Smooth muscle cell (in vitro differentiated cells): ENCODE data around the gene ARHGAP8. TPM values are rescaled to one million over a fixed set of nuclear protein-coding genes. Genes with fewer than 3 reads are reported as not detected.

Experiments used
- DNase-seq: peaks from one replicate; lab custom pipeline; 2025; ENCODE audit not compliant: unreplicated experiment; lab: John Stamatoyannopoulos, UW
- H2AFZ ChIP-seq: fragments of 200-600 bp; sonication (generic); 2 replicates; pipeline ENCODE4 v1.6.0; 2016; ENCODE audit warnings: antibody characterized with exemption, low read depth, mild to moderate bottlenecking
- H3F3A ChIP-seq: fragments of 200-600 bp; sonication (generic); 2 replicates; pipeline ENCODE4 v1.6.0; 2017; ENCODE audit warnings: antibody characterized with exemption, low read depth
- H3K27ac ChIP-seq: fragments of 200-600 bp; sonication (generic); 2 replicates; pipeline ENCODE4 v1.5.1; 2016; ENCODE audit warnings: low read depth, mild to moderate bottlenecking
- H3K27me3 ChIP-seq: fragments of 200-600 bp; sonication (generic); 2 replicates; pipeline ENCODE4 v1.6.1; 2016; ENCODE audit warnings: low read depth, mild to moderate bottlenecking
- H3K36me3 ChIP-seq: fragments of 200-600 bp; sonication (generic); 2 replicates; pipeline ENCODE4 v1.5.1; 2016; ENCODE audit warnings: low read depth
- H3K4me1 ChIP-seq: fragments of 200-600 bp; sonication (generic); 2 replicates; pipeline ENCODE4 v1.5.1; 2016; ENCODE audit warnings: low read depth
- H3K4me2 ChIP-seq: fragments of 200-600 bp; sonication (generic); 2 replicates; pipeline ENCODE4 v1.6.0; 2016; ENCODE audit warnings: mild to moderate bottlenecking
- H3K4me3 ChIP-seq: fragments of 200-600 bp; sonication (generic); 2 replicates; pipeline ENCODE4 v1.5.1; 2016; ENCODE audit warnings: mild to moderate bottlenecking
- H3K79me2 ChIP-seq: fragments of 200-600 bp; sonication (generic); 2 replicates; pipeline ENCODE4 v1.6.0; 2016; ENCODE audit warnings: low read depth, mild to moderate bottlenecking
- H3K9ac ChIP-seq: fragments of 200-600 bp; sonication (generic); 2 replicates; pipeline ENCODE4 v1.6.0; 2016; ENCODE audit warnings: low read depth
- H3K9me3 ChIP-seq: fragments of 200-600 bp; sonication (generic); replicated peaks from 2 replicates; pipeline ENCODE4 v1.5.1; 2016; ENCODE audit warnings: low read depth
- H4K20me1 ChIP-seq: fragments of 200-600 bp; sonication (generic); 2 replicates; pipeline ENCODE4 v1.6.0; 2016; ENCODE audit warnings: low read depth
- WGBS: methylation state at CpG from one replicate; pipeline ENCODE4 v1.1.7; 2016; ENCODE audit warnings: low lambda C conversion rate; 5-methylcytosine and 5-hydroxymethylcytosine counted together
- polyA plus RNA-seq: library from polyadenylated mRNA; unstranded; fragments of >200 nt; fragmentation: Nextera tagmentation; extraction: Ambion mirVana; gene quantifications from 2 replicates; pipeline ENCODE4 v1.2.1, GENCODE V29; 2016
- total RNA-seq: library from RNA; depleted of rRNA; stranded (reverse); fragments of >200 nt; gene quantifications from 2 replicates; pipeline ENCODE4 v1.2.3, GENCODE V29; 2014
- TF ChIP-seq, protein P1 (sequence below): fragments of 200-600 bp; sonication (generic); IDR thresholded peaks from 2 replicates; pipeline ENCODE4 v1.5.1; 2017; ENCODE audit warnings: borderline replicate concordance, mild to moderate bottlenecking, antibody characterized with exemption; ENCODE audit not compliant: insufficient read depth, poor library complexity, severe bottlenecking

Gene ARHGAP8
- total and polyA plus RNA-seq, 2 experiments from 2014 or later: 5.8 to 11.4 TPM

DNA sequence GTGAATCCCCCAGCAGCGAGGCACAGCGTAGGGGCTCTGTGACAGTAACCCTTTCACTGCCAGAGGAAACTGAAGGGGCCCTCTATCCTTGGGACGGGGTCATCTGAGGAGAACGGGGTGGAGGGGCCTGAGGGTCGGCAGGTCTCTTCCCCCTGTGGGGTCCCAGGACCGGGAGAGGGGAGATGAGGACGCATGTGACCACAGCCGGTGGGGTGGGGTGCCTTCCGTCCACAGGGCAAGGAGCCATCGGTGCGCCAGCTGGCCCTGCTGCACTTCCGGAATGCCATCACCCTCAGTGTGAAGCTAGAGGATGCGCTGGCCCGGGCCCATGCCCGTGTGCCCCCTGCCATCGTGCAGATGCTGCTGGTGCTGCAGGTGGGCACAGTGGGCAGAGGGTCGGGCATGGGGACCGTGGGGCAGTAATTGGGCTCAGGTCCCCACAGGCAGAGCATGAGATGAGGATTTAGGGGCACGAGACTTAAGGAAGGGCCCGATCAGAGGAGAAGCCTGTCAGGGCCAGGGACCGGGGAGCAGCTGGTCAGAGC is 20.3 kb upstream of the ARHGAP8 start:
- Histone ChIP-seq H3F3A (no peaks in the 10 kb centered on the region), H3K4me2 (no peak overlapping the region), H4K20me1 (peaks cover 38% of the 10 kb centered on the region), H3K27me3 (no peaks in the 10 kb centered on the region), H2AFZ (no peak overlapping the region), H3K4me3 (no peak overlapping the region), H3K9me3 (no peaks in the 10 kb centered on the region), H3K79me2 (no peaks in the 10 kb centered on the region), H3K36me3 (no peaks in the 10 kb centered on the region), H3K4me1 (no peaks in the 10 kb centered on the region), H3K9ac (no peak overlapping the region), H3K27ac (no peak overlapping the region)
- DNase-seq: no peak
- 97% methylated on average over 20 of the region's 21 CpGs for WGBS
- TF ChIP-seq, protein P1, sequence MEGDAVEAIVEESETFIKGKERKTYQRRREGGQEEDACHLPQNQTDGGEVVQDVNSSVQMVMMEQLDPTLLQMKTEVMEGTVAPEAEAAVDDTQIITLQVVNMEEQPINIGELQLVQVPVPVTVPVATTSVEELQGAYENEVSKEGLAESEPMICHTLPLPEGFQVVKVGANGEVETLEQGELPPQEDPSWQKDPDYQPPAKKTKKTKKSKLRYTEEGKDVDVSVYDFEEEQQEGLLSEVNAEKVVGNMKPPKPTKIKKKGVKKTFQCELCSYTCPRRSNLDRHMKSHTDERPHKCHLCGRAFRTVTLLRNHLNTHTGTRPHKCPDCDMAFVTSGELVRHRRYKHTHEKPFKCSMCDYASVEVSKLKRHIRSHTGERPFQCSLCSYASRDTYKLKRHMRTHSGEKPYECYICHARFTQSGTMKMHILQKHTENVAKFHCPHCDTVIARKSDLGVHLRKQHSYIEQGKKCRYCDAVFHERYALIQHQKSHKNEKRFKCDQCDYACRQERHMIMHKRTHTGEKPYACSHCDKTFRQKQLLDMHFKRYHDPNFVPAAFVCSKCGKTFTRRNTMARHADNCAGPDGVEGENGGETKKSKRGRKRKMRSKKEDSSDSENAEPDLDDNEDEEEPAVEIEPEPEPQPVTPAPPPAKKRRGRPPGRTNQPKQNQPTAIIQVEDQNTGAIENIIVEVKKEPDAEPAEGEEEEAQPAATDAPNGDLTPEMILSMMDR: no peak

DNA sequence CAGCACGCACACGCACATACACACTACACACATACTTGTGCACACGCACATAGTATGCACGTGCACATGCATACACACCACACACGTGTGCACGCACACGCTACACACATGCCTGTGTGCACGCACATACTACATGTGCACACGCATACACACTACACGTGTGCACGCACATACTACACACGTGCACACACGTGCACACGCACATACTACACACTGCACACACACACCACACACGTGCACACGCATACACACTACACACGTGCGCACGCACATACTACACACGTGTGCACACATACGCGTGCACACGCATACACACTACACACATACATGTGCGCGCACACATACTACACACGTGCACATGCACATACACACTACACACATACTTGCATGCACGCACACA is 19.7 kb upstream of the ARHGAP8 start:
- TF ChIP-seq, protein P1: no peak
- H3F3A ChIP-seq: no peaks in the 10 kb centered on the region
- H3K4me1 ChIP-seq: no peaks in the 10 kb centered on the region
- H3K36me3 ChIP-seq: no peaks in the 10 kb centered on the region
- 94% methylated on average over 25 of the region's 27 CpGs for WGBS
- H3K9me3 ChIP-seq: no peaks in the 10 kb centered on the region
- no peak overlapping the region for H3K4me3 ChIP-seq
- no peak overlapping the region for H2AFZ ChIP-seq
- H3K9ac ChIP-seq: no peak overlapping the region
- H3K27me3 ChIP-seq: no peaks in the 10 kb centered on the region
- no peak for DNase-seq
- H4K20me1 ChIP-seq: peaks cover 43% of the 10 kb centered on the region
- no peaks in the 10 kb centered on the region for H3K79me2 ChIP-seq
- no peak overlapping the region for H3K27ac ChIP-seq
- no peak overlapping the region for H3K4me2 ChIP-seq

DNA sequence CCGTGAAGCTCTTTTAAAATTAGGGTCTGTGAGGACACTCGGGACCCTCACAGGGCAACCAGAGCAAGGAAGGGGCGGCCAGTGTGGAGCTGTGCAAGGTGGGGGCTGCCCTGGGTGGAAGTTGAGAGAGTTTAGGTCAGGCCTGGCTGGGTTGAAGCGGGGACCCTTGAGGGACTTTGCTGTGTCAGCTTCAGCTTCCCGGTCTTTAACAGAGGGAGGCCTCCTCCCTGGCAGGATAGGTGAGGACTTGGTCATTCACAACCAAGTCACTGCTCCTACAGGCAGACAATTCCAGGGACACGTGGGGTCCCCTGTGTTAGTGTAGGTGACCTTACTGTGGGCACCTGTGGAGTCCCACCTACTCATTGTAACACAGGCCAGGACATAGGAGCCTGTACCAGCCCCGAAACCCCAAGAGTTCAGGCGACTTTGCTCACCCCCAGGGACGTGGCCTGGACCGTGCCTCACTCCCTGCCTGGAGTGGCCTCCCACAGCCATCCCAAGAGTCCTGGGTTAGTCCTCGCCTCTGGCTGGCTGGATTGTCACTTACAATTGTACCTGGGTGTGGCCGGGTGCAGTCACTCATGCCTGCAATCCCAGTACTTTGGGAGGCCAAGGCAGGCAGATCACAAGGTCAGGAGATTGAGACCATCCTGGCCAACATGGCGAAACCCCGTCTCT is 18.8 kb upstream of the ARHGAP8 start:
- 91% methylated on average over 14 of the region's 14 CpGs for WGBS
- Histone ChIP-seq H3K4me1 (no peaks in the 10 kb centered on the region), H3F3A (no peaks in the 10 kb centered on the region), H3K36me3 (no peaks in the 10 kb centered on the region), H3K27ac (no peak overlapping the region), H3K4me2 (no peak overlapping the region), H3K79me2 (no peaks in the 10 kb centered on the region), H3K27me3 (no peaks in the 10 kb centered on the region), H3K4me3 (no peak overlapping the region), H2AFZ (no peak overlapping the region), H3K9me3 (no peaks in the 10 kb centered on the region), H4K20me1 (peaks cover 45% of the 10 kb centered on the region), H3K9ac (no peak overlapping the region)
- no peak for DNase-seq
- TF ChIP-seq, protein P1: no peak

DNA sequence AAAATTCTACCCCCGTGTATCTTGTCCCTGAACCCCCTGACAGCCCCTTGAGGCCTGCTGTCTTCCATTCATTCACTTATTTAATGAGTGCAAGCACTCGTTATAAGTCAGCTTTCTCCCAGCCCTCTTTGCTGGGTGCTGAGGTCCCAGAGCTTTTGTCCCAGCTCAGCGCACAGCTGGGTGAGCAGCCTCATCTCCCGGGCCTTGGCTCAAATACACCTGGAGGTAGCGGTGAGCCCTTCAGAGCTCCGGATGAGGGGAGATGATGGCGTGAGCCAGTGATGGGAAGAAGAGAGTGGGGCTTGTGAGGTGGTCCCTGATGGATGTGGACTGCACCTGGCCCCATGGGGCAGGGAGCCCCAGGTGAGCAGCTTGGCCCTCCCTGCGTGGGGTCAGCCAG is 18.1 kb upstream of the ARHGAP8 start:
- H3K36me3 ChIP-seq: no peaks in the 10 kb centered on the region
- no peak overlapping the region for H3K4me2 ChIP-seq
- H3K9me3 ChIP-seq: no peaks in the 10 kb centered on the region
- H3K9ac ChIP-seq: no peak overlapping the region
- H3F3A ChIP-seq: no peaks in the 10 kb centered on the region
- H3K27me3 ChIP-seq: no peaks in the 10 kb centered on the region
- H3K79me2 ChIP-seq: no peaks in the 10 kb centered on the region
- TF ChIP-seq, protein P1: no peak
- WGBS: 86% methylated on average over 7 of the region's 8 CpGs
- H2AFZ ChIP-seq: no peak overlapping the region
- H3K4me1 ChIP-seq: no peaks in the 10 kb centered on the region
- H4K20me1 ChIP-seq: peaks cover 49% of the 10 kb centered on the region
- no peak overlapping the region for H3K4me3 ChIP-seq
- no peak for DNase-seq
- no peak overlapping the region for H3K27ac ChIP-seq
